Ishikawa (cell line): Measurements from ENCODE around the gene DUSP8.

Experiments used
- CEBPB ChIP-seq: IDR thresholded peaks from 2 replicates; pipeline ENCODE4 v1.6.1; 2012
- CREB1 ChIP-seq: IDR thresholded peaks from 2 replicates; pipeline ENCODE4 v1.6.1; 2012; ENCODE audit warnings: low read depth
- EGR1 ChIP-seq: IDR thresholded peaks from 2 replicates; pipeline ENCODE4 v1.6.1; 2012
- EP300 ChIP-seq: IDR thresholded peaks from 2 replicates; pipeline ENCODE4 v1.6.1; 2012; ENCODE audit warnings: borderline replicate concordance
- FOXM1 ChIP-seq: IDR thresholded peaks from 2 replicates; pipeline ENCODE4 v1.6.1; 2012; ENCODE audit warnings: low read depth, borderline replicate concordance
- NFIC ChIP-seq: IDR thresholded peaks from 2 replicates; pipeline ENCODE4 v1.6.1; 2012
- RAD21 ChIP-seq: IDR thresholded peaks from 2 replicates; pipeline ENCODE4 v1.6.1; 2012; ENCODE audit warnings: low read depth
- TAF1 ChIP-seq: IDR thresholded peaks from 2 replicates; pipeline ENCODE4 v1.6.1; 2012; ENCODE audit warnings: low read depth, mild to moderate bottlenecking
- TCF12 ChIP-seq: IDR thresholded peaks from 2 replicates; pipeline ENCODE4 v1.6.1; 2012; ENCODE audit warnings: low read depth
- TEAD4 ChIP-seq: IDR thresholded peaks from 2 replicates; pipeline ENCODE4 v1.6.1; 2012
- YY1 ChIP-seq: IDR thresholded peaks from 2 replicates; pipeline ENCODE4 v1.6.1; 2012; ENCODE audit warnings: low read depth
- ZBTB7A ChIP-seq: IDR thresholded peaks from 2 replicates; pipeline ENCODE4 v1.6.1; 2012; ENCODE audit warnings: low read depth
- TF ChIP-seq, protein P1 (sequence below): IDR thresholded peaks from 2 replicates; pipeline ENCODE4 v1.6.1; 2012
- TF ChIP-seq, protein P2 (sequence below): IDR thresholded peaks from 2 replicates; pipeline ENCODE4 v1.6.1; 2012
- TF ChIP-seq, protein P3 (sequence below): IDR thresholded peaks from 2 replicates; pipeline ENCODE4 v1.6.1; 2012; ENCODE audit warnings: low read depth, mild to moderate bottlenecking

Gene DUSP8

DNA sequence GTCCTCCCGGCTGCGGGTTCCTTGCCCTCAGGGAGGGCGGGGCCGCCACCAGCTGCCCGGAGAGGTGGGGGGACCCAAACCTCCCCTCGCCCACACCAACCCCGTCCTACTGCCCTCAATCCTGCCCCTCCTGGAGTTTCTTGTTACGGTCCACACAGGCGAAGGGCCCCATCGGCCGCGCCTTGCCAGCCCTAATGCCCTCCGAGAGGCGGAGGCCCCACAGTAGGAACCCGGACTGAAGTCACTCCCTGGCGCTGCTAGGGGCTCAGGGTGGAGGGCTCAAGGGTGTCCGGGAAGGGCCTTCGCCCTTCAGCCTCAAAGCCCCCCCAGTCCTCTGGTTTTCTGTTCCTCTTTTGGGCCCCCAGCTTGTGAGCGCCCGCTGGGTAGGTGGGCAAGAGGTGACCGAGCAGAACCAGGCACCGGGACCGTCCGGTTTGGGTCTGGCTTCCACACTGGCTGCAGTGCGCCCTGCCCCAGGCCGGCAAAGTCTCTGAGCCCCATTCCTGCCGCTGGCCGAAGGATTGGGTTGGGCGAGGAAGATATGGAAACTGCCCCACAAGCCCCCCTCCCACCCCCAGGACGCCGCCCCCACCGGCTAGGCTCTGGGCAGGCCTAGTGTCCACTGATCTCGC lies 24.5 kb downstream of the DUSP8 start:
- TF ChIP-seq CREB1 (no peak), NFIC (no peak), YY1 (no peak)
- TF ChIP-seq, protein P1, sequence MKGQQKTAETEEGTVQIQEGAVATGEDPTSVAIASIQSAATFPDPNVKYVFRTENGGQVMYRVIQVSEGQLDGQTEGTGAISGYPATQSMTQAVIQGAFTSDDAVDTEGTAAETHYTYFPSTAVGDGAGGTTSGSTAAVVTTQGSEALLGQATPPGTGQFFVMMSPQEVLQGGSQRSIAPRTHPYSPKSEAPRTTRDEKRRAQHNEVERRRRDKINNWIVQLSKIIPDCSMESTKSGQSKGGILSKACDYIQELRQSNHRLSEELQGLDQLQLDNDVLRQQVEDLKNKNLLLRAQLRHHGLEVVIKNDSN, result no peak

DNA sequence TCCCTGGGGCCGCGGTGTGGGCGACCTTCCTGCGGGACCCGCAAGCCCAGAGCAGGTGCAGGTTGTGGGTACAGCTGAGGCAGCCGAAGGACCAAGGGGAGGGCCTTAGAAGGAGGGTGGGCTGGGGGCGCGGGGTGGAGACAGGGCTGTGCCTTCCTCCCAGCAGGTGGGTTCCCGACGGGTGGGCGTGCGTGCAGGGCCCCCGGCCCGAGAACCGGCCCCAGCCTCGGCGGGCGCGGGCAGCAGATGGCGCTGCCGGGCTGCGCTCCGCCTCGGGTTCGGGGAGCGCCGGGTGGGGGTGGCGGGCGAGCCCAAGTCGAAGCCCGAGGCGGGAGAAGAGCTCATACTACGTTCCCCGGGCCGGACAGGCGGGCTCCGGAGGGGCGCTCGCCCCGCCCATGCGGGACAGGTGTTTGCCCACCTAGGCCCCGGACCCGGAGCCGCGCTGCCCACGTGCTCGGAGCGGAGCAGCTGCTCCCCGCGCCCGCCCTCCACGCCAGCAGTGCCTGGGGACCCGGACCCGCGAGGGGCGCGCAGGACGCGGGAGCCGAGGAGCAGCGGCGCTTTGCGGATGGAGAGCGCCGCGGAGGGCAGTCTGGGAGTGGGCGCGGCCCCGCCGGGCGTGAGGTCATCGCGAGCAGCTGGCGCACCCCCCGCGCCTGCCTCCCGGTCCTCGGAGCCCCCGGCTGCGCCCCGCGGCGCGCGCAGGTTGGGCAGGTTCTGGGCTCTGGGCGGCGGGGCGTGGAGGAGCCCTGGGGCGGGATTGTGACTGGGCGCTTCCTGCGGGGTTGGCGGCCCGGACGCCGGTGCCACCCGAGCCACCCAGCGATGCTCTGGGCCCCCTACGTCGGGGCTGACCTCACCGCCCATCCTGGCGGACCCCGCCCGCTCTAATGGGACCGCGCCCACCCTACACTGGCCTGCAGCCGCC lies 25.3 kb downstream of the DUSP8 start:
- no peak; the same call in 1 of the 2 replicates for TF ChIP-seq EGR1
- TF ChIP-seq, protein P2, sequence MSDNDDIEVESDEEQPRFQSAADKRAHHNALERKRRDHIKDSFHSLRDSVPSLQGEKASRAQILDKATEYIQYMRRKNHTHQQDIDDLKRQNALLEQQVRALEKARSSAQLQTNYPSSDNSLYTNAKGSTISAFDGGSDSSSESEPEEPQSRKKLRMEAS, result peak; percentile 52
- peak; percentile 22; the same call in 1 of the 2 replicates for TF ChIP-seq NFIC
- TF ChIP-seq TAF1, result no peak
- TF ChIP-seq, protein P3, sequence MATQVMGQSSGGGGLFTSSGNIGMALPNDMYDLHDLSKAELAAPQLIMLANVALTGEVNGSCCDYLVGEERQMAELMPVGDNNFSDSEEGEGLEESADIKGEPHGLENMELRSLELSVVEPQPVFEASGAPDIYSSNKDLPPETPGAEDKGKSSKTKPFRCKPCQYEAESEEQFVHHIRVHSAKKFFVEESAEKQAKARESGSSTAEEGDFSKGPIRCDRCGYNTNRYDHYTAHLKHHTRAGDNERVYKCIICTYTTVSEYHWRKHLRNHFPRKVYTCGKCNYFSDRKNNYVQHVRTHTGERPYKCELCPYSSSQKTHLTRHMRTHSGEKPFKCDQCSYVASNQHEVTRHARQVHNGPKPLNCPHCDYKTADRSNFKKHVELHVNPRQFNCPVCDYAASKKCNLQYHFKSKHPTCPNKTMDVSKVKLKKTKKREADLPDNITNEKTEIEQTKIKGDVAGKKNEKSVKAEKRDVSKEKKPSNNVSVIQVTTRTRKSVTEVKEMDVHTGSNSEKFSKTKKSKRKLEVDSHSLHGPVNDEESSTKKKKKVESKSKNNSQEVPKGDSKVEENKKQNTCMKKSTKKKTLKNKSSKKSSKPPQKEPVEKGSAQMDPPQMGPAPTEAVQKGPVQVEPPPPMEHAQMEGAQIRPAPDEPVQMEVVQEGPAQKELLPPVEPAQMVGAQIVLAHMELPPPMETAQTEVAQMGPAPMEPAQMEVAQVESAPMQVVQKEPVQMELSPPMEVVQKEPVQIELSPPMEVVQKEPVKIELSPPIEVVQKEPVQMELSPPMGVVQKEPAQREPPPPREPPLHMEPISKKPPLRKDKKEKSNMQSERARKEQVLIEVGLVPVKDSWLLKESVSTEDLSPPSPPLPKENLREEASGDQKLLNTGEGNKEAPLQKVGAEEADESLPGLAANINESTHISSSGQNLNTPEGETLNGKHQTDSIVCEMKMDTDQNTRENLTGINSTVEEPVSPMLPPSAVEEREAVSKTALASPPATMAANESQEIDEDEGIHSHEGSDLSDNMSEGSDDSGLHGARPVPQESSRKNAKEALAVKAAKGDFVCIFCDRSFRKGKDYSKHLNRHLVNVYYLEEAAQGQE, result no peak
- TF ChIP-seq EP300, result peak; percentile 32; the same call in 1 of the 2 replicates
- no peak for TF ChIP-seq YY1
- TF ChIP-seq, protein P1, result no peak
- peak; percentile 86; the same call in 1 of the 2 replicates for TF ChIP-seq TCF12
- TF ChIP-seq ZBTB7A, result peak; percentile 99
- peak; percentile 38 for TF ChIP-seq TEAD4
- TF ChIP-seq CREB1, result no peak
- TF ChIP-seq FOXM1, result 0 out of 2 replicates have a peak, but pooled peaks have one; percentile 14
- TF ChIP-seq CEBPB, result no peak
- peak; percentile 79 for TF ChIP-seq RAD21

DNA sequence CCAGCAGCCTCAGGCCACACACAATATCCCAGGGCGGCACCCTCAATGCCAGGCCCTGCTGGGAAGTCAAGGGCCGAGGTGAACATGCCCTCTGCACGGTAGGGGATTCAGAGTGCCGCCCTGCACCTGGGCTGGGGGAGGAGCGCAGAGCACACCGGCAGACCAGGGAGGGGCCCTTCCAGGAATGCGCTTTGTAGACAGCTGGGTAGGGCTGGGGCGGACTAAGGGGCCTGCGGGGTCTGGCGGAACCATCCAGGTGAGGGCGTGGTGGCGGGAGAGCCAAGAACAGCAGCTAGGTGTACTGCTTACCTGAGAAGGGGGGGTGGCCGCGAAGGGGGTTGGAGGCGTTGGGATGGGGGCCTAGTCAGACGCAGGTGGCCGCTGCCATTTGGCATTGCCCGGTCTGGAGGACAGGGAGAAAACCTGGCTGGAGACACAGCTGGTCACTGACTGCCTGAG lies 26.0 kb downstream of the DUSP8 start:
- TF ChIP-seq TEAD4 (peak; percentile 78), TCF12 (peak; percentile 92), EP300 (peak; percentile 49; the same call in 1 of the 2 replicates), RAD21 (no peak), YY1 (no peak), NFIC (peak; percentile 17; the same call in 1 of the 2 replicates)
- TF ChIP-seq, protein P2, result 0 out of 2 replicates have a peak, but pooled peaks have one; percentile 19

DNA sequence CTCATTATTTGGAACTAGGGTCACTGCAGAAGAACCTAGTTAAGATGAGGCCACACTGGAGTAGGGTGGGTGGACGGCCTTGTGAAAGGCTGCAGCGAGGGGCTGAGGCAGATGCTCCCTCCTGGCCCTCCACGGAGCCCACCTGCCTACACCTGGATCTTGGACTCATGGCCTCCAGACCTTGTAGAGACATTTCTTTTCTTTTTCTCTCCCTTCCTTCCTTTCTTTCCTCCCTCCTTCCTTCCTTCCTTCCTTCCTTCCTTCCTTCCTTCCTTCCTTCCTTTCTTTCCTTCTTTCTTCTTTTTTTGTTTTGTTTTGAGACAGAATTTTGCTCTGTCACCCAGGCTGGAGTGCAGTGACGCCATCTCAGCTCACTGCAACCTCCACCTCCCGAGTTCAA lies 26.6 kb downstream of the DUSP8 start:
- TF ChIP-seq FOXM1, result no peak
- no peak for TF ChIP-seq EP300
- TF ChIP-seq EGR1, result no peak
- no peak for TF ChIP-seq RAD21
- TF ChIP-seq TAF1, result no peak

DNA sequence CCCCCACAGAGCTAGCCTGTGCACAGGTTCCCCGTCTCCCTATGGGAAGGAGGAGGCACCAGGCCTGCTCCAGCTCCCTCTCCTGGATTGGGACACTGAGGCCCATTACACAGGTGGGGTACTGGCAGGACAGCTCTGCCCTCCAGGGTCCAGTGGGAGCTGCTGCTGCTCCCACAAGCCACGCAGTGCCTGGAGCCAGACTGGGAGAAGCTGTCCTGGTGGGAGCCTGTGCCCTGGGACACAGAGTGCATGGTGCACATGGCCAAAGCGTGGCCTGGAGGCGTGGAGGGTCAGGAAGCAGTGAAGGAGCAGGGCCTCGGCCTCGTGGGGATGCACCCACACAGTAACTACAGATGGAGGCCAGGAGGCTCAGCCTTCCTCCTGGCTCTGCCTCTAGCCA lies 27.5 kb downstream of the DUSP8 start:
- TF ChIP-seq, protein P2, result no peak
- TF ChIP-seq, protein P1, result no peak
- TF ChIP-seq TAF1, result no peak
- no peak for TF ChIP-seq CREB1
- TF ChIP-seq EP300, result no peak
- no peak for TF ChIP-seq EGR1
- no peak for TF ChIP-seq TCF12

DNA sequence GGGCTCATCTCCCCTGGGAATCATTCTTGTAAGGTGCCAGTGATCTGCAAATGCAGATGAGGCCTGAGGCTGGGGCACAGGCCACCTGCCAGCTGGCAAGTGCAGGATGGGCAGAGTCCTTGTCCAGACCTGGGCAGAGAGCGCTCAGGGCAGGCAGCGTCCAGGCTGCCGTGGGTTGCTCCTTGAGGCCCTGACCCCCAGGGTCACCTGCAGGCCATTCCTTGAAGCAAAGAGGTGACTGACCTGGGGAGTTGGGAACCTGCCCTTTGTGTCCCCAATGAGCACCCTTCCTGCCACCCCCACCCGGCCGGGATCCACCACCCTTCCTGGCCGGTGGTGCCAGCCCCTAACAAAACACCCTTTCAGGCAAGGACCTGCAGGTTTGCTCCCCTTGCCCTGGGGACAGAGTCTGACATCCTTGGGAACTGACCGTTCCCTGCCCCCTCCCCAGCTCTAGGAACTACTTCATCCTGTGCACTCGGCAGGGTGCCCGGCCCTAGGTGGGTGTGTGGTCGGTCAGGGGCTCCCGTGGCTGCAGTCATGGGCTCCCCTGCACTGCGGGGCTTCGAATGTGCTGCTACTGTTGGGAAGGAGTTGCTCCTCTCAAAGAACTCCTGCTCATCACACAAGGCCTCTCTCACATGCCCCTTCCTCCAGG lies 28.3 kb downstream of the DUSP8 start:
- TF ChIP-seq, protein P1, result no peak
- TF ChIP-seq YY1, result no peak
- TF ChIP-seq CEBPB, result no peak
- TF ChIP-seq, protein P3, result no peak
- TF ChIP-seq TAF1, result no peak
- TF ChIP-seq EP300, result no peak
- TF ChIP-seq, protein P2, result no peak
- no peak for TF ChIP-seq NFIC
- no peak for TF ChIP-seq RAD21
